Stimulated activated CD8-positive, alpha-beta memory T cell treated with anti-CD3 and anti-CD28 coated beads, Interleukin-7, amount 100 ng/mL, for 48 hours (primary cell): ENCODE results near the gene CDH12.

Experiments used
- DNase-seq, 2 donors: peaks; one replicate each; pipeline ENCODE4 v3.0.0-alpha.2; 2020; ENCODE audit warnings: low read depth in 1 of 2; ENCODE audit errors: extremely low read depth in 1 of 2

CDH12 gene

GRCh38 chr5:21858441-21858840, 994.7 kb downstream of the CDH12 start:
- no peak for DNase-seq

- no peak for DNase-seq
Observed at GRCh38 chr5:21856987-21857386, 996.2 kb downstream of the CDH12 start.

GRCh38 chr5:21847300-21847699, 1005.8 kb downstream of the CDH12 start:
- no peak for DNase-seq

GRCh38 chr5:21844960-21845359, 1008.2 kb downstream of the CDH12 start:
- DNase-seq: no peak

- no peak for DNase-seq
Observed at GRCh38 chr5:21834863-21835262, 1018.3 kb downstream of the CDH12 start.

- DNase-seq: no peak
Observed at GRCh38 chr5:21831145-21831787, 1021.9 kb downstream of the CDH12 start.

- no peak for DNase-seq
Observed at GRCh38 chr5:21826884-21827283, 1026.3 kb downstream of the CDH12 start.

GRCh38 chr5:21823588-21823987, 1029.6 kb downstream of the CDH12 start:
- DNase-seq: no peak

GRCh38 chr5:21823076-21823574, 1030.0 kb downstream of the CDH12 start:
- DNase-seq: no peak

GRCh38 chr5:21820527-21820926, 1032.6 kb downstream of the CDH12 start:
- no peak for DNase-seq

GRCh38 chr5:21818370-21818720, 1034.8 kb downstream of the CDH12 start:
- DNase-seq: no peak

- no peak for DNase-seq
Observed at GRCh38 chr5:21817668-21818369, 1035.3 kb downstream of the CDH12 start.

GRCh38 chr5:21810737-21811316, 1042.3 kb downstream of the CDH12 start:
- no peak for DNase-seq

- no peak for DNase-seq
Observed at GRCh38 chr5:21809611-21810010, 1043.5 kb downstream of the CDH12 start.

GRCh38 chr5:21807953-21808352, 1045.2 kb downstream of the CDH12 start:
- no peak for DNase-seq

GRCh38 chr5:21806943-21807342, 1046.2 kb downstream of the CDH12 start:
- DNase-seq: no peak

- no peak for DNase-seq
Observed at GRCh38 chr5:21806271-21806670, 1046.9 kb downstream of the CDH12 start.

- DNase-seq: no peak
Observed at GRCh38 chr5:21802869-21803490, 1050.2 kb downstream of the CDH12 start.

- no peak for DNase-seq
Observed at GRCh38 chr5:21802100-21802499, 1051.0 kb downstream of the CDH12 start.

- no peak for DNase-seq
Observed at GRCh38 chr5:21792748-21793147, 1060.4 kb downstream of the CDH12 start.

- DNase-seq: no peak
Observed at GRCh38 chr5:21791304-21791703, 1061.8 kb downstream of the CDH12 start.

GRCh38 chr5:21784487-21784886, 1068.7 kb downstream of the CDH12 start:
- DNase-seq: no peak
